GM21526 (cell line): ENCODE measurements around the gene CALY.

ENCODE experiments used
- ATAC-seq: cut with Tn5 transposase; IDR thresholded peaks from one replicate; pipeline ENCODE4 v1.9.1; 2021; ENCODE audit warnings: moderate library complexity; ENCODE audit not compliant: unreplicated experiment, low FRiP score

CALY gene

GRCh38 chr10:133353202-133353959 is 16.7 kb upstream of the CALY start:
- ATAC-seq, result no peak

- no peak for ATAC-seq
Observed at GRCh38 chr10:133351408-133352318, 15.0 kb upstream of the CALY start.

GRCh38 chr10:133350950-133351329 is 14.2 kb upstream of the CALY start:
- ATAC-seq, result no peak

- no peak for ATAC-seq
Observed at GRCh38 chr10:133350283-133350949, 13.7 kb upstream of the CALY start.

- ATAC-seq, result no peak
Observed at GRCh38 chr10:133349577-133350011, 12.9 kb upstream of the CALY start.

GRCh38 chr10:133349160-133349568 is 12.5 kb upstream of the CALY start:
- no peak for ATAC-seq

GRCh38 chr10:133347710-133348517 is 11.2 kb upstream of the CALY start:
- no peak for ATAC-seq

GRCh38 chr10:133346413-133346812 is 9.7 kb upstream of the CALY start:
- ATAC-seq, result no peak

GRCh38 chr10:133344236-133344635 is 7.5 kb upstream of the CALY start:
- ATAC-seq, result no peak

- no peak for ATAC-seq
Observed at GRCh38 chr10:133343558-133343957, 6.9 kb upstream of the CALY start.

GRCh38 chr10:133342942-133343341 is 6.2 kb upstream of the CALY start:
- ATAC-seq, result no peak

GRCh38 chr10:133341983-133342382 is 5.3 kb upstream of the CALY start:
- ATAC-seq, result no peak

- no peak for ATAC-seq
Observed at GRCh38 chr10:133339708-133340380, 3.1 kb upstream of the CALY start.

GRCh38 chr10:133338080-133339071 is 1.7 kb upstream of the CALY start:
- ATAC-seq, result no peak

GRCh38 chr10:133337370-133337725 is 652 bp upstream of the CALY start:
- ATAC-seq, result no peak

- no peak for ATAC-seq
Observed at GRCh38 chr10:133336118-133336576, 549 bp downstream of the CALY start.

GRCh38 chr10:133335246-133336117 is 1.2 kb downstream of the CALY start:
- ATAC-seq, result no peak
